NCI-H2171 (cell line): ENCODE measurements around the gene KLRC2.
"Not testable (repeated sequence)": the region's sequence is repeated elsewhere in the genome, so short reads cannot be mapped to it uniquely, and the experiment has no call there.

Experiments
- DNase-seq: peaks from one replicate; lab custom pipeline; 2025; lab: John Stamatoyannopoulos, UW

Gene KLRC2

DNA sequence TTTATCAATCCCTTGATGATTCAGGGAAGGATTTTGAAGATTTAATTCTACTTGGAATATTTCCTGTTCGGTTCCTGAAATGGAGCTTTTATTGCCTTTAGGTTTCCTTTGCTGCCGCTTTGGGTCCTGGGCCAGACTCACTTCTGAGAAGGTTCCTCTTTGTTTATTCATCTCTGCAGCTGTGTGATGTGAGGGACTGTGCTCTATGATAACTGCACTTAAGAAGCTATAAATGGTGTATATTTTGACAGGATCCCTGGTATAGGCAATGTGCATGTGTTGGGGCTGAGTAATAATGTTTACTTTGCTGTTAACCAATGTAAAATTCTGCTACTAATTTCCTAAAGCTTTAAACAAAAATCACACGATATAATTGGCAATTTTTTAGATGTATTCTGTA, at the start of gene KLRC2:
Gene KLRC2, minus strand, starts transcription at position 195 of the 400 bp plus-strand sequence. Its CDS starts 24 bp downstream, at position 171.
- DNase-seq = not testable (repeated sequence)

DNA sequence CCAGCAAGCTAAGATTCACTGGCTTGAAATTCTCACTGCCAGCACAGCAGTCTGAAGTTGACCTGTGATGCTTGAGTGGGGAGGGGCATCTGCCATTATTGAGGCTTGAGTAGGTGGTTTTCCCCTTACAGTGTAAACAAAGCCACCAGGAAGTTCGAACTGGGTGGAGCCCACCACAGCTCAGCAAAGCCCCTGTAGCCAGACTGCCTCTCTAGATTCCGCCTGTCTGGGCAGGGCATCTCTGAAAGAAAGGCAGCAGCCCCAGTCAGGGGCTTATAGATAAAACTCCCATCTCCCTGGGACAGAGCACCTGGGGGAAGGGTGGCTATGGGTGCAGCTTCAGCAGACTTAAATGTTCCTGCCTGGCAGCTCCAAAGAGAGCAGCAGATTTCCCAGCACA, 46.1 kb upstream of the KLRC2 start:
- not testable (repeated sequence) for DNase-seq

DNA sequence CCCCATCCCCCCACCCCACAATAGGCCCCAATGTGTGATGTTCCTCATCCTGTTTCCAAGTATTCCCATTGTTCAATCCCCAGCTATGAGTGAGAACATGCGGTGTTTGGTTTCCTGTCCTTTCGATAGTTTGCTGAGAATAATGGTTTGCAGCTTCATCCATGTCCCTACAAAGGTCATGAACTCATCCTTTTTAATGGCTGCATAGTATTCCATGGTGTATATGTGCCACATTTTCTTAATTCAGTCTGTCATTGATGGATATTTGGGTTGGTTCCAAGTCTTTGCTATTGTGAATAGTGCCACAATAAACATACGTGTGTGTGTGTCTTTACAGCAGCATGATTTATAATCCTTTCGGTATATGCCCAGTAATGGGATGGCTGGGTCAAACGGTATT, 37.0 kb upstream of the KLRC2 start:
- not testable (repeated sequence) for DNase-seq

GRCh38 chr12:10469701-10470100, 33.9 kb upstream of the KLRC2 start:
- no peak for DNase-seq

GRCh38 chr12:10466311-10466710, 30.5 kb upstream of the KLRC2 start:
- no peak for DNase-seq

DNA sequence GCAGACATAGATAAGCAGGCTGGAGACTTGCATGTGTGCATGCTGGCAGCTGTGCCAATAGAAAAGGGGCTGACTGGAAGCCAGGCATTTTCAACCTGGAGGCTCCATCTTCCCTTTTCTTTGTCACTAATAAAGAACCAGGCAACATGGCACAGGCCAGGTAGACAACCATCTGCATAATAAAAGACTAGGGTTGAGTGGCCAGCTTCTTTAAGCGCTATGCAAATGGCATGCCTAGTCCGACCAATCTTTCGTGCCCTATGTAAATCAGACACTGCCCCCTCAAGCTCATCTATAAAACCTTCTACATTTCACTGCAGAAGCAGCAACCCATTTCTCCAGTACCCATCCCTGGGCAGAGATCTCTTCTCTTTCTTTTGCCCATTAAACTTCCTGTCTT, 21.9 kb upstream of the KLRC2 start:
- DNase-seq = no peak

GRCh38 chr12:10456856-10457255, 21.0 kb upstream of the KLRC2 start:
- DNase-seq = no peak

GRCh38 chr12:10455766-10456165, 20.0 kb upstream of the KLRC2 start:
- no peak for DNase-seq

- DNase-seq = no peak
Observed at GRCh38 chr12:10454531-10454930, 18.7 kb upstream of the KLRC2 start.

GRCh38 chr12:10453156-10453555, 17.3 kb upstream of the KLRC2 start, which contains the start of gene KLRC1:
KLRC1 (minus strand) TSS chr12:10453377; CDS start chr12:10451156, 2,221 bp downstream.
- no peak for DNase-seq

- no peak for DNase-seq
Observed at GRCh38 chr12:10448236-10448635, 12.4 kb upstream of the KLRC2 start.

- not testable (repeated sequence) for DNase-seq
Observed at GRCh38 chr12:10446052-10446451, 10.2 kb upstream of the KLRC2 start.

DNA sequence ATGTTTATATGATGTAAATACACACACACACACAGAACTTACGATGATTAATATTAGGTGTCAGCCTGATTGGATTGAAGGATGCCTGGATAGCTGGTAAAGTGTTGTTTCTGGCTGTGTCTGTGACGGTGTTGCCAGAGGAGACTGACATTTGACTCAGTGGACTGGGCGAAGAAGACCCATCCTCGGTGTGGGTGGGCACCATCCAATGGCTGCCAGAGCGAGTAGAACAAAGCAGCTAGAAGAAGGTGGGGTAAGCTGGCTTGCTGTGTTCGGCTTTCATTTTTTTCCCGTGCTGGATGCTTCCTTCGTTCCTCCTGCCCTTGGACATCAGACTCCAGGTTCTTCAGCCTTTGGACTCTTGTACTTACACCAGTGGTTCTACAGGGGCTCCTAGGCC, 5.3 kb upstream of the KLRC2 start:
- not testable (repeated sequence) for DNase-seq

DNA sequence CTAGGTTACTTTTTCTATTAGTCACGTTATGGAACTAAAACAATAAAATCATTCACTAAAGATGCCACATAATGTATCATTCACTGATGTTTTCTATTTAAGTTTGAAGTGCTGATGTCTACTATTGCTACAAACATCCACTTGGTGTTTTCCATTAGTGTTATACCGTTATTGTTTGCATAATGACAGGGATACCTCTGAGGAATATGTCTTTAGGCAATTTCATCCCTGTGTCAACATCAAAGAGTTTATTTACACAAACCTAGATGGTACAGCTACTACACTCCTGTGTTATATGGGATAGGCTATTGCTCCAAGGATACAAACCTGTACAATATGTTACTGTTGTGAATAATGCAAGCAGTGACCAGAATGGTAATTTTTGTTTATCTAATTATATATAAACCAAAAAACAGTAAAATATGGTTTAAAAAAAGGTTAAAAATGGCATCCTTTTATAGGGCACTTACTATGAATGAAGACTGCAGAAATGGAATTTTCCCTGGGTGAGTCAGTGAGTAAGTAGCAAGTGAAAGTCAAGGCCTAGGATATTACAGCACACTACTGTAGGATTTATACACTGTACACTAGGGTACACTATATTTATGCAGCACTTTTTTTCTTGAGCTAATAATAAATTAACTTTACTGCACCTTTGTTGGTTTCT, 3.9 kb upstream of the KLRC2 start:
- DNase-seq = not testable (repeated sequence)

GRCh38 chr12:10437601-10438000, 1.8 kb upstream of the KLRC2 start:
- DNase-seq = not testable (repeated sequence)

DNA sequence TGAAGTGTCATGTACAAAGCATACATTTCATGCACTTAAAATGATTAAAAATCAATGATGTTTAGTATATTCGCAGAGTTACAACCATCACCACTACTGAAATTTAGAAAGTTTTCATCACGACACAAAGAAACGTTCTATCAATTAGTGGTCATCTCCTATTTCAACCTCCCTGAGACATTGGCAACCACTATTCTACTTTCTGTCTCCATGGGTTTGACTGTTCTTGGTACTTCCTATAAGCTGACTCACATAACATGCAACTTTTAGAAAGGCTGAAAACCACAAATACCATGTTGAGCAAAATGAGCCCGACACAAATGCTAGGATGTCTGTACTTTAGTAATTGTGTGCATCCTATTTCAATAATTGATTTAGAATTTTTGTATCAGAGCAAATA, 5.2 kb downstream of the KLRC2 start:
- DNase-seq = not testable (repeated sequence)

GRCh38 chr12:10425938-10426337, 9.9 kb downstream of the KLRC2 start:
- not testable (repeated sequence) for DNase-seq

DNA sequence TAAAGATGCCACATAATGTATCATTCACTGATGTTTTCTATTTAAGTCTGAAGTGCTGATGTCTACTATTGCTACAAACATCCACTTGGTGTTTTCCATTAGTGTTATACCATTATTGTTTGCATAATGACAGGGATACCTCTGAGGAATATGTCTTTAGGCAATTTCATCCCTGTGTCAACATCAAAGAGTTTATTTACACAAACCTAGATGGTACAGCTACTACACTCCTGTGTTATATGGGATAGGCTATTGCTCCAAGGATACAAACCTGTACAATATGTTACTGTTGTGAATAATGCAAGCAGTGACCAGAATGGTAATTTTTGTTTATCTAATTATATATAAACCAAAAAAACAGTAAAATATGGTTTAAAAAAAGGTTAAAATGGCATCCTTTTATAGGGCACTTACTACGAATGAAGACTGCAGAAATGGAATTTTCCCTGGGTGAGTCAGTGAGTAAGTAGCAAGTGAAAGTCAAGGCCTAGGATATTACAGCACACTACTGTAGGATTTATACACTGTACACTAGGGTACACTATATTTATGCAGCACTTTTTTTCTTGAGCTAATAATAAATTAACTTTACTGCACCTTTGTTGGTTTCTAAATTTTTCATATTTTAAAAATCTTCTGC, 11.4 kb downstream of the KLRC2 start:
- not testable (repeated sequence) for DNase-seq

- DNase-seq = not testable (repeated sequence)
Observed at GRCh38 chr12:10422159-10422558, 13.7 kb downstream of the KLRC2 start.

DNA sequence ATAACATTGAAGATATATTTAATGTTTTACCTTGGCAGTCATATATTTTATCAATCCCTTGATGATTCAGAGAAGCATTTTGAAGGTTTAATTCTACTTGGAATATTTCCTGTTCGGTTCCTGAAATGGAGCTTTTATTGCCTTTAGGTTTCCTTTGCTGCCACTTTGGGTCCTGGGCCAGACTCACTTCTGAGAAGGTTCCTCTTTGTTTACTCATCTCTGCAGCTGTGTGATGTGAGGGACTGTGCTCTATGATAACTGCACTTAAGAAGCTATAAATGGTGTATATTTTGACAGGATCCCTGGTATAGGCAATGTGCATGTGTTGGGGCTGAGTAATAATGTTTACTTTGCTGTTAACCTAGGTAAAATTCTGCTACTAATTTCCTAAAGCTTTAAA, 15.5 kb downstream of the KLRC2 start, which contains the start of gene KLRC3:
Gene KLRC3, minus strand, starts transcription at position 262 of the 400 bp plus-strand sequence. Its CDS starts 45 bp downstream, at position 217.
- not testable (repeated sequence) for DNase-seq

DNA sequence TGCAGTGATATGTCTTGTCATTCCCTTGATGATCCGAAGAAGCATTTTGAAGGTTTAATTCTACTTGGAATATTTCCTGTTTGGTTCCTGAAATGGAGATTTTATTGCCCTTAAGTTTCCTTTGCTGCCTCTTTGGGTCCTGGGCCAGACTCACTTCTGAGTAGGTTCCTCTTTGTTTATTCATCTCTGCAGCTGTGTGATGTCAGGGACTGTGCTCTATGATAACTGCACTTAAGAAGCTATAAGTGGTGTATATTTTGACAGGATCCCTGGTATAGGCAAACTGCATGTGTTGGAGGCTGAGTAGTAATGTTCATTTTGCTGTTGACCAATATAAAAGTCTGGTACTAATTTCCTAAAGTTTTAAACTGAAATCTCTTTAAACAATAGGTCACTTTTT, 26.4 kb downstream of the KLRC2 start, which contains the start of gene KLRC4:
Gene KLRC4, minus strand, starts transcription at position 366 of the 400 bp plus-strand sequence. Its CDS starts 182 bp downstream, at position 184.
- no peak for DNase-seq

GRCh38 chr12:10408842-10409241, 27.0 kb downstream of the KLRC2 start:
- no peak for DNase-seq

GRCh38 chr12:10406725-10407124, 29.1 kb downstream of the KLRC2 start:
- no peak for DNase-seq
